Renal cortical epithelial cell (primary cell): ENCODE results near the gene CARNS1. TPM values are rescaled to one million over a fixed set of nuclear protein-coding genes. Genes with fewer than 3 reads are reported as not detected.
"Not testable (repeated sequence)": the region's sequence is repeated elsewhere in the genome, so short reads cannot be mapped to it uniquely, and the experiment has no call there.

ENCODE experiments used
- DNase-seq: peaks from one replicate; pipeline ENCODE4 v3.0.0-alpha.2; 2011; ENCODE audit warnings: low read depth
- total RNA-seq: library from RNA; depleted of rRNA; stranded (reverse); fragments of >200 nt; gene quantifications from 2 replicates; pipeline ENCODE4 v1.2.3, GENCODE V29; 2014

The CARNS1 gene
- total RNA-seq, 1 donor from 2014 or later = 0.20 TPM

- not testable (repeated sequence) for DNase-seq
These were observed 11.9 kb downstream of the CARNS1 start for GRCh38 chr11:67427364-67427859.

GRCh38 chr11:67428052-67429001 is 12.8 kb downstream of the CARNS1 start, which contains the start of gene RPS6KB2:
TSS of gene RPS6KB2 (plus strand) at chr11:67428494. CDS start at chr11:67428546, 52 bp downstream.
- DNase-seq = peak; percentile 93

GRCh38 chr11:67429038-67429668 is 13.7 kb downstream of the CARNS1 start:
- DNase-seq = no peak

GRCh38 chr11:67429722-67430121 is 14.2 kb downstream of the CARNS1 start:
- no peak for DNase-seq

- no peak for DNase-seq
These were observed 16.1 kb downstream of the CARNS1 start for GRCh38 chr11:67431346-67432249.

GRCh38 chr11:67432655-67433349 is 17.3 kb downstream of the CARNS1 start:
- no peak for DNase-seq

GRCh38 chr11:67433536-67434394 is 18.3 kb downstream of the CARNS1 start:
- no peak for DNase-seq

- no peak for DNase-seq
These were observed 19.0 kb downstream of the CARNS1 start for GRCh38 chr11:67434395-67434881.

- no peak for DNase-seq
These were observed 19.7 kb downstream of the CARNS1 start for GRCh38 chr11:67435031-67435726.

- DNase-seq = no peak
These were observed 20.4 kb downstream of the CARNS1 start for GRCh38 chr11:67435727-67436458.

GRCh38 chr11:67436459-67437081 is 21.1 kb downstream of the CARNS1 start:
- no peak for DNase-seq

GRCh38 chr11:67437082-67437808 is 21.8 kb downstream of the CARNS1 start, which contains the start of gene PTPRCAP:
TSS of gene PTPRCAP (minus strand) at chr11:67437682. CDS start at chr11:67437619, 63 bp downstream.
- DNase-seq = no peak

GRCh38 chr11:67437809-67438157 is 22.3 kb downstream of the CARNS1 start:
- no peak for DNase-seq

GRCh38 chr11:67438158-67438902 is 22.9 kb downstream of the CARNS1 start:
- no peak for DNase-seq

GRCh38 chr11:67439321-67440228 is 24.1 kb downstream of the CARNS1 start:
- peak; percentile 40 for DNase-seq
